ENCODE measurements around the gene PRKAR1B. TPM values are rescaled to one million over a fixed set of nuclear protein-coding genes. Genes with fewer than 3 reads are reported as not detected.

Gene PRKAR1B
- total RNA-seq, 1 experiment from 2014 or later = 43.3 TPM

- peaks cover 31 to 39% of the 10 kb centered on the region in 2 experiments for H3K4me1 Mint-ChIP-seq
- Histone ChIP-seq H2BK5ac (ENCODE audit: insufficient read length, low read length) (no peak overlapping the region), H2BK120ac (ENCODE audit: low read depth, low read length, poor library complexity, severe bottlenecking) (no peak overlapping the region), H4K8ac (replicated peaks; ENCODE audit: insufficient read length, low read depth, low read length) (no peak overlapping the region), H3K4me1 (ENCODE audit: insufficient read depth, low read length) (peaks cover 6% of the 10 kb centered on the region; the same call in 1 of the 2 replicates), H2BK20ac (ENCODE audit: low read depth, low read length, poor library complexity, severe bottlenecking) (no peak overlapping the region), H4K5ac (ENCODE audit: insufficient read length, low read depth, low read length) (no peak overlapping the region), H3K14ac (ENCODE audit: insufficient read depth, low read length) (no peak overlapping the region; the same call in 1 of the 2 replicates), H3K27me3 (ENCODE audit: insufficient read depth, low read length) (no peaks in the 10 kb centered on the region), H3K56ac (ENCODE audit: insufficient read length, low read depth, low read length) (no peak overlapping the region), H3K23me2 (ENCODE audit: insufficient read length, low read depth, low read length, poor library complexity, severe bottlenecking) (no peaks in the 10 kb centered on the region), H3T11ph (ENCODE audit: low read length) (no peak overlapping the region), H3K4ac (ENCODE audit: low read depth, low read length) (no peak overlapping the region), H2AK5ac (ENCODE audit: insufficient read length, low read length) (no peak overlapping the region), H2BK12ac (ENCODE audit: insufficient read length, low read depth, low read length) (no peak overlapping the region), H3K23ac (ENCODE audit: insufficient read length, low read depth, low read length) (no peak overlapping the region), H3K79me1 (ENCODE audit: insufficient read depth, low read depth, low read length, poor library complexity, severe bottlenecking) (peaks cover 5% of the 10 kb centered on the region), H4K91ac (ENCODE audit: insufficient read length, low read depth, low read length) (no peak overlapping the region), H3K79me2 (ENCODE audit: insufficient read depth, low read length) (peaks cover 4% of the 10 kb centered on the region; the same call in 1 of the 2 replicates), H2BK15ac (ENCODE audit: low read depth, low read length) (no peak overlapping the region), H3K4me2 (ENCODE audit: insufficient read depth, insufficient read length, low read length) (no peak overlapping the region), H3K27ac (ENCODE audit: insufficient read length, low read depth, low read length) (no peak overlapping the region), H4K20me1 (ENCODE audit: control insufficient read depth, insufficient read depth, insufficient read length) (no peaks in the 10 kb centered on the region), H2AFZ (ENCODE audit: low read length) (no peak overlapping the region), H3K18ac (ENCODE audit: insufficient read length, low read depth, low read length) (no peak overlapping the region), H3K9ac (ENCODE audit: extremely low read depth, insufficient read length, low read length) (no peak overlapping the region), H3K9me3 (ENCODE audit: control insufficient read depth, low read depth, low read length) (no peaks in the 10 kb centered on the region)
- no peaks in the 10 kb centered on the region for H3K9me3 Mint-ChIP-seq
- DNase-seq = no peak
- H3K27me3 Mint-ChIP-seq (ENCODE audit: low read depth) = peaks cover 13% of the 10 kb centered on the region
- no peak overlapping the region for H3K4me3 Mint-ChIP-seq
- peak overlapping the region in 1 of 3 experiments; percentile 62; a peak in 2 of 7 replicates for H3K27ac Mint-ChIP-seq
- H3K36me3 Mint-ChIP-seq (ENCODE audit: insufficient read depth in 1 of 3, low read depth in 3 of 3) = peaks cover 6 to 10% (median 7%) of the 10 kb centered on the region in 3 experiments
- TF ChIP-seq, protein P1, sequence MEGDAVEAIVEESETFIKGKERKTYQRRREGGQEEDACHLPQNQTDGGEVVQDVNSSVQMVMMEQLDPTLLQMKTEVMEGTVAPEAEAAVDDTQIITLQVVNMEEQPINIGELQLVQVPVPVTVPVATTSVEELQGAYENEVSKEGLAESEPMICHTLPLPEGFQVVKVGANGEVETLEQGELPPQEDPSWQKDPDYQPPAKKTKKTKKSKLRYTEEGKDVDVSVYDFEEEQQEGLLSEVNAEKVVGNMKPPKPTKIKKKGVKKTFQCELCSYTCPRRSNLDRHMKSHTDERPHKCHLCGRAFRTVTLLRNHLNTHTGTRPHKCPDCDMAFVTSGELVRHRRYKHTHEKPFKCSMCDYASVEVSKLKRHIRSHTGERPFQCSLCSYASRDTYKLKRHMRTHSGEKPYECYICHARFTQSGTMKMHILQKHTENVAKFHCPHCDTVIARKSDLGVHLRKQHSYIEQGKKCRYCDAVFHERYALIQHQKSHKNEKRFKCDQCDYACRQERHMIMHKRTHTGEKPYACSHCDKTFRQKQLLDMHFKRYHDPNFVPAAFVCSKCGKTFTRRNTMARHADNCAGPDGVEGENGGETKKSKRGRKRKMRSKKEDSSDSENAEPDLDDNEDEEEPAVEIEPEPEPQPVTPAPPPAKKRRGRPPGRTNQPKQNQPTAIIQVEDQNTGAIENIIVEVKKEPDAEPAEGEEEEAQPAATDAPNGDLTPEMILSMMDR (conservative IDR thresholded peaks at IDR 0.05) = no peak
- no CpG with 5 or more reads among the region's 25 CpGs for WGBS (ENCODE audit: extremely low coverage, insufficient read length, low lambda C conversion rate)
These were observed 215.5 kb downstream of the PRKAR1B start for GRCh38 chr7:511476-512145.
